HG02759 (cell line): ENCODE results near the gene MTA1.
A peak's percentile ranks its signal among the peaks of the same experiment; 100 is the strongest.

Experiments
- ATAC-seq: cut with Tn5 transposase; IDR thresholded peaks from one replicate; pipeline ENCODE4 v1.9.1; 2021; ENCODE audit warnings: mild to moderate bottlenecking, moderate library complexity; ENCODE audit not compliant: unreplicated experiment

The MTA1 gene

DNA sequence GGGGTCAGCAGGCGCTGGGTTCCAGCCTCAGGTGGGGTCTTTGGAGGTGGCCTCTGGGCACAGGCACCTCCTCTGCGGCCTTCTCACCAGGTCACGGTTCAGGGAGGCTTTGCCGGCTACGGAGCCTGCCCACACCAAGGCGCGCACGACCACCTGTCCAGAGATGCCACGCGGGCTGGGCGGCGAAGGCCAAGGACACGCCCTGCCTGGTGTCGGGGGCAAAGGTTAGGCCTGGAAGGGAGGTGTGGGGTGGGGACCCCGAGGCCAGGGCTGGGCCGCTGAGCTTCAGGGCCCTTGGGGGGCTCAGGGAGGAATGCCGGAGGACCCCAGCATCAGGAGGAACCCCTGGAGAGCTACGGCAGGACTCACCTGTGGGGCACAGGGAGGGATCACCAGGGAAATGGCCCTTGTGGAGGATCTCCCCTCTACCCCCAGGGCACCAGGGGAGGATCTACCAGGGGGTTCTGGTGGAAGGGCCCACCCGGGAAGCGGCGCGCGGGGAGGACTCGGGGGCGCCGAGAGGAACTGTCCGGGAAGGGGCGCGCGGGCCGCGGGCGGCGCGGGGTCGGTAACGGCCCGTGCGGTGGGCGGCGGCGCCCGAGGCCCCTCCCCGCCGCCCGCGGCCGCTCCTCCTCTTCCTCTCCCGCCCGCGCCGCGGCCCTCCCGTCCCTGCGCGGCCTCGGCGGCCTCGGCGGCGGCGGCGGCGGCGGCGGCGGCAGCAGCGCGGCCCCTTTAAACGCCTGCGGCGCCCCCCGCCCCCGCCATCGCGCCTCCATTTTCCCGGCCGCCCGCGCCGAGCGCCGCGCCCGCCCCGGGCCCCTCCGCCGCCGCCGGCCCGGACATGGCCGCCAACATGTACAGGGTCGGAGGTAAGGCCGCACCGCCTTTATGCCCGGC, at the start of gene MTA1:
MTA1 (plus strand) TSS at position 633 of the 897 bp plus-strand sequence; CDS start at position 842, 209 bp downstream.
- peak; percentile 58 for ATAC-seq

DNA sequence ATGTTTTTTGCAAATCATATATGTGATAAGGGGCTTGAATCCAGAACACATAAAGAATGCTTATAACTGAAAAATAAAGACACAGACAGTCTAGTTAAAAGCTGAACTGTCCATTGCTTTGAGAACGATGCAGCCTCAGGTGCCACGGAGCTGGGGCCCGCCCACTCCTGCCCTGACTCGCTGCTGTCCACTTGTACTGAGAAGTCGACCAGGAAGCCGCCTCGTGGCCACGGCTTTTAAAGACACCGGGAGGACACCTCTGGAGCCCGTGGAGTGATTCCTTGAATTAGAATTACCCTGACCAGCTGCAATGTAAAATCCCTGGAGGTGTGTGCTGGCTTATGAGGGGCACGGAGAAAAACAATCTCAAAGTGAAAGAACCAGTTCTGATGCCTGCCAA, 45.2 kb upstream of the MTA1 start:
- no peak for ATAC-seq

DNA sequence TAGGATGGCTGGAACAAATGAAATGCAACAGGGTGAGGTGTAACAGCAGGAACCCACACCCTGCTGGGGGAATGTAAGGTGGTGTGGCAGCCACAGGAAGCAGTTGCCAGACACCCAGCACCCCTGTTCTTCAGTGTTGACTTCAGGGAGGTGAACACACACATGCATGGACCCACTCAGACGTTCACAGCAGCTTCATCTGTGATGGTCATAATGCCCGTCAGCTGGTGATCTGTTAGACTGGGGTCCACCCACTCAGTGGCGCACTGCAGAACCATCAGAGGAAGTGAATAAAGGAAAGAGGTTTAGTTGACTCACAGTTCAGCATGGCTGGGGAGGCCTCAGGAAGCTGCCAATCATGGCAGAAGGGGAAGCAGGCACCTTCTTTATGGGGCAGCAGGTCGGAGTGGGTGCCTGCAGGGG, 44.0 kb upstream of the MTA1 start:
- ATAC-seq = no peak

DNA sequence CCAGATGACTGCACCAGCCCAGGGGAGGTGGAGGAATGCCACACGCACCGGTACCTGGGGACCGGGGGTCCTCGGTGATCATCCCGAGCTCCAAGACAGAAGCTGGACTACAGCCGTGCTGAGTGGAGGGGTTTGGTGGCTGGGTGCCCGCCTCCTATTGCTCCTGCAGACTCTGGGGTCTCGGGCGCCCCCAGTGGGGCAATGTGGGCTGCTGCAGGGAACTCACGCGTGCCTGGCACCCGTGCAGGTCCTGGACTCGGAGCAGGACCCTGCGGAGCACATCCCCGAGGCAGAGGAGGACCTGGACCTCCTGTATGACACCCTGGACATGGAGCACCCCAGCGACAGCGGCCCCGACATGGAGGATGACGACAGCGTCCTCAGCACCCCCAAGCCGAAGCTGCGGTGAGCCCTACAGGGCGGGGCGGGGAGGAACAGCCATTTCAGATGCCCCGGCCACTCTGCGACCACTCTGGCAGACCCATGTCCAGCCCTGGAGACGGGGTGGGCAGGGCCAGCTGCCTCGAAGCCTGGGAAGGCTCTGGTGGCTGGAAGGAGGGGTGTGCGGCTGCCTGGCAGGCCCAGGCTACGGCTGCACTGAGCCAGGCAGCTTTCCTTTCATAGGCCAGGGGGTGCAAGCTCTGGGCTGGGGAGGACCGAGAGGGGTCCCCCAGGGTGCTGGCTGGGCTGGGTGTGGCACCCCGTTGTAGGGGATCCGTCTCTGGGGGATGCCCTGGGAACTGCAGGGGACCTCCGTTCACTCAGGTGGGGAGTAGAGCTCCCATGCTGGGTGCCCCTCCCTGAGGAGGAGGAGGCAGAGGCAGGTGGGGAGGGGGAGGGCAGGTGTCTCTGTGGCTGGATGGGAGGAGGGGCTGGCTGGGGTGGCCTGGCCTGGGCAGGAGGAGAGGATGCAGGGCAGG, 42.8 kb upstream of the MTA1 start:
- no peak for ATAC-seq

DNA sequence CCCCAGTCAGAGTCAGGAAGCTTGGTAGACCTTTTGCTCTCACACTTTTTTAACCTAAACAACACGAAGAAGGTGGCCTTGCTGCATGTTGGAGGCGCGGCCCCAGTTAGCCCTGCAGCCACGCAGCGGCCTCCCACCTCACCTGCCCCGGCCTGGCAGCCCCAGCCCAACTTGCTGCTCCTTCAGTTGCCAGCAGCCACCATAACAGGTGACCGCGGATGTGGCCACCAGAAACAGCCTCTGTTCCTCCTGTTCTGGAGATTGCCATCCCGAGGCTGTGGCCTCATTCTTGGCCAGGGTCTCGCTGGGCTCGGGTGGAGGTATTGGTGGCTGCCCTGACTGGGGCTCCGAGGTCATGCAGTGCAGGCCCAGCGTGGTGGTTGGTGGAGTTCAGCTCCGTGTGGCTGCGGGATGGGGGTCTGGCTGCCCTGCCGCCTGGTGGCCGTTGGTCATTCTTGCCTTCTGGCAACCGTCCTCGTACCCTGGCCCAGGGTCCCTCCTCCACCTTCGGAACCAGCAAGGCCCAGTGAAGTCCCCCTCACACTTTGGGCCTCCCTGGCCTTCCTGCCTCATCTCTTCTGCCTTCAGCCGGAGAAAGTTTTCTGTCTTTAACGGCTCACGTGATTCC, 42.0 kb upstream of the MTA1 start:
- no peak for ATAC-seq

DNA sequence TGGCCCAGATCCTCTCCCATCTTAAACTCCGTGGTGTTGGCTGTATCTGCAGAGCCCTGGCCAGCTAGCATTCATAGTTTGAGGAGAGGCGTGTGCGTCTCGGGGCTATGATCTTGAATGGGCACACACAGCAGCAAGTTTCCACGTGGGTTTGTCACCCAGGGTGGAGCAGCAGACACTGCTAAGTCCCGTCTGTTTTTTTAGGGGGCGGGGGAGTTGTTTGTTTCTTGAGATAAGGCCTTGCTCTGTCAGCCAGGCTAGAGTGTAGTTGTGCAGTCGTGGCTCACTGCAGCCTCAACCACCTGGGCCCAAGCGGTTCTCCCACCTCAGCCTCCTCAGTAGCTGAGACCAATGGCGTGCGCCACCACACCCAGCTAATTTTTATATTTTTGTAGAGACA, 41.4 kb upstream of the MTA1 start:
- no peak for ATAC-seq

DNA sequence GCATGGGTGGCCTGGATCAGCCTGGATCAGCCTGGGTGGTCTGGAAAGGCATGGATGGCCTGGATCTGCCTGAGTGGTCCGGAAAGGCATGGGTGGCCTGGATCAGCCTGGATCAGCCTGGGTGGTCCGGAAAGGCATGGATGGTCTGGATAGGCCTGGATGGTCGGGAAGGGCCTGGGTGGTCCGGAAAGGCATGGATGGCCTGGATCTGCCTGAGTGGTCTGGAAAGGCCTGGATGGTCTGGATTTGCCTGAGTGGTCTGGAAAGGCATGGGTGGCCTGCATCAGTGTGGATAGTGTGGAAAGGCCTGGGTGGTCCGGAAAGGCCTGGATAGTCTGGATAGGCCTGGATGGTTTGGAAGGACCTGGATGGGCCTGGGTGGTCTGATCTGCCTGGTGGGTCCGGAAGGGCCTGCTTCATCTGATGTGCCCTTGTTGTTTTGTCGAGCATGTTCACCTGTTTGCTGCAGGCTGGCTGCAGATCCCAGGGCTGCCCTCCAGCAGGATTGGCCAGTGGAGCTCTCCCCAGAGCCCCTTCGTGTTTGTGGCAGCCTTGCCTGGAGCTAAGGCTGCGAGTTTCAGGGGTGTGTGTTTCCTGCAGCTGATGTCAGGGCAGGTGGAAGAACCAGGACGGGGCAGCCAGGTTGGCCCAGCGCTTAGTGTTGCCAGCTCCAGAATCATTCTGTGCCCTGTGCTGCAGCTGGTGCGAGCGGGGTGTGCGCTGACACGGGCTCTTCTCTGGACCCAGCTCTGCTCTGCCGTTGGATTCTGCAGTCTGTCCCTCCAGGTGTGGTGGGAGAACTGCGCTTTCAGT, 40.5 kb upstream of the MTA1 start:
- ATAC-seq = no peak

DNA sequence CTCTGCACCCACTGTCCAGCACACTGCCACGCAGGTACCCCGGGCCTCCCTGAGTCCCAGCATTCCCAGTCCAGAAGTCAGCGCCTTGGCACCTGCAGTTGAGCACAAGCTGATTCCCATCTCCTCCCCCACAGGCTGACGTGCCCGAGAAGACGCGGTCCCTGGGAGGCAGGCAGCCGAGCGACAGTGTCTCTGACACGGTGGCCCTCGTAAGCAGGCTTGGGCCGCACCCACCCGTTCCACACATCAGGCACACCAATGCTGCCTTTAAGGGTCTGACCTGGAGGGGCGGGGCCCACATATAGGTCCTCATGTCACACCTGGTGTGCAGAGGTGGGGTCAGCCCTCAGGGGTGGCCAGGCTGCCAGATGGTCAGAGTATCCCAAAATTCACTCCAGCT, 39.7 kb upstream of the MTA1 start:
- ATAC-seq = no peak

DNA sequence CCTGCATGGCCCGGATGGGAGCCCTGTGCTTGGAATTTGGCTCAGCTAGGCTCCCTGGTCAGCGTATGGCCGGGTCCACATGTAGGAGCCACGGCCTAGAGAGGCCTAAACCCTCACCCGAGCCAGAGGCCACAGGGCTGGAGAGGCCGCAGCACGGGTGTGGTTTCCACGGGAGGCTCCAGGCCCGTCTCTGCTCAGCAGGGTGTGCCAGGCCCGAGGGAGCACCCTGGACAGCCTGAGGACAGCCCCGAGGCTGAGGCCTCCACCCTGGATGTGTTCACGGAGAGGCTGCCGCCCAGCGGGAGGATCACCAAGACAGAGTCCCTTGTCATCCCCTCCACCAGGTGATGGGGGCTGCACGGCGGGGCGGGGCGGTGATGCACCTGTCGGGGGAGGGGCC, 38.9 kb upstream of the MTA1 start:
- ATAC-seq = no peak

DNA sequence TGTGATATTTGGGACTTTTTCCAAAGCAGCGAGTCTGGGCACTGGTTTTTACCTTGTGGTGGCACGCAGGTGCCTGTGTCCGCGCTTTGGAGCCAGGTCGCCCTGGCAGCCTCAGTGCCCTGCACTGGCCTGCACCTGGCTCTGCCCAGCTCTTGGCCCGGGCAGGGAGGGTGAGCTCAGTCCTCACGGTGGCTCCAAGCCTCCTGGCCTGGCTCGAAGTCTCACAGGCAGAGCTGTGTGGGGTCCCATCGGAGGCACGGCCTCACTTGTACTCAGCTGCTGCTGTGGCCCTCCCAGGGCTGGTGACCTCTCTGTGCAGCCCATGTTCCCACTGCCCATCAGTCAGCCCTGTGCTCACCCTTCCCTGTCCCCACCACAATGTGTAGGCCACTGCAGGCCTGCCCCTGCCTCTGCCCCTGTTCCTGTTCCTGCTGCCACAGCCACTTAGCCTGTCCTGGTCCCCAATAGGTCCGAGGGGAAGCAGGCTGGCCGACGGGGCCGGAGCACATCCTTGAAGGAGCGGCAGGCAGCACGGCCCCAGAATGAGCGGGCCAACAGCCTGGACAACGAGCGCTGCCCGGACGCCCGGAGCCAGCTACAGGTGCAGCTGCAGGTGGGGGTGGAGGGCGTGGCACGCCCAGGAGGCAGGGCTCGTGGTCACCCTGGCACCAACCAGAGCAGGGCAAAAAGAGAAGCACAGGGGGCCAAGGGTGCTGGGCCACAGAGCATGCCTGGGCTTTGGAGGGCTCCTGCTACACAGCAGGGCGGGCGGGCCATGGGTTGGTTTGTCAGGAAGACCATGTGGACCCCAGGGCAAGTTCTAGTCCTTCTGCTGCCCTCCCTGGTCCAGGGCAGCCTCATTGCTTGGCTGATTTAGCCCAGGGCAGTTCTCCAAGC, 37.9 kb upstream of the MTA1 start:
- ATAC-seq = no peak

DNA sequence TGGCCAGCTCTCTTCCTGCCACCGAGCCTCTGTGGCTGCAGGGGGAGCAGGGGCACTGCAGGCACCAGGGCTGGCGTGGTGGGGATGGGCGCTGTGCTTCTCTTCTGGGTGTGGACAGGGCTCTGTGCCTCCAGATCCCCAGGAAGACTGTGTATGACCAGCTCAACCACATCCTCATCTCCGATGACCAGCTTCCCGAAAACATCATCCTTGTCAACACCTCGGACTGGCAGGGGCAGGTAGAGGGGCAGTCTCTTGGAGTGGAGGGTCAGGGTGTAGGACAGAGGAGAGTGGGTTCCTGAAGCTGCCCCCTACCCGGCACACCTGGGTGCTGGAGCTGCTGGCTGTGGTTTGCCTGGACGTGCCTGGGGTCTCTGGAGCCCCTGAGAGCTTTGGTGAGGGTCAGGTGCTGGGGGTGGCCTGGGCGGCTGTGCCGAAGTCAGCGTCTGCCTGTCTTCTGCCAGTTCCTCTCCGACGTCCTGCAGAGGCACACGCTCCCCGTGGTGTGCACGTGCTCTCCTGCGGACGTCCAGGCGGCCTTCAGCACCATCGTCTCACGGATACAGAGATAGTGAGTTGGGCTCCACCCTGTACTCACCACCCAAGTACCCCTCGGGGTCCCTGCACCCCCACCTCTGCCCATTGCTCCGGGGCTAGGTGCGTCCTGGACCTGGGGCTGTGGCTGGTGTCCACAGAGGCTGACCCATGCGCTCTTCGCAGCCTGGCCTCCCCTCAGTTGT, 37.1 kb upstream of the MTA1 start:
- no peak for ATAC-seq

DNA sequence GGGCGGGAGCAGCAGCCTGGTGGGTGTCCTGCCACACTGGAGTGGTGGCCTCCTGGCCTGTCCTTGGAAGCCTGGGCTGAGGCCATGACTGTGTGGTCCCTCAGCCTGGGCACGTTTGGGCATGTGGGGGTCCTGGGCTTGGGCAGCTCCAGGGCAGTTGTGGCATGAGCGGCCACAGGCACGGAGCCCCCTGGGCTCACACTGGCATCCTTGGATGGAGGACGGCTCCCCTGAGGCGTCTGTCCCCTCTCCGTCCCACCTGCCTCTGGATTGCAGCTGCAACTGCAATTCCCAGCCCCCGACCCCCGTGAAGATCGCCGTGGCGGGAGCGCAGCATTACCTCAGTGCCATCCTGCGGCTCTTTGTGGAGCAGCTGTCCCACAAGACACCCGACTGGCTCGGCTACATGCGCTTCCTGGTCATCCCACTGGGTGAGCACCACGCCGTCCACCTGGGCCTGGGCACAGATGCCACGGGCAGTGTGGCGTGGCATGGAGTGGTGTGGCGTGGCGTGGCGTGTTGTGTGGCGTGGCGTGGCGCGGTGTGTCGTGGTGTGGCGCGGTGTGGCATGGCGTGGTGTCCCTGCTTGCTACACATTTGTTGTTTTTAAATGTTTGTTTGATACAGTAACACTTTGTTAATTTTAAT, 36.4 kb upstream of the MTA1 start:
- no peak for ATAC-seq

DNA sequence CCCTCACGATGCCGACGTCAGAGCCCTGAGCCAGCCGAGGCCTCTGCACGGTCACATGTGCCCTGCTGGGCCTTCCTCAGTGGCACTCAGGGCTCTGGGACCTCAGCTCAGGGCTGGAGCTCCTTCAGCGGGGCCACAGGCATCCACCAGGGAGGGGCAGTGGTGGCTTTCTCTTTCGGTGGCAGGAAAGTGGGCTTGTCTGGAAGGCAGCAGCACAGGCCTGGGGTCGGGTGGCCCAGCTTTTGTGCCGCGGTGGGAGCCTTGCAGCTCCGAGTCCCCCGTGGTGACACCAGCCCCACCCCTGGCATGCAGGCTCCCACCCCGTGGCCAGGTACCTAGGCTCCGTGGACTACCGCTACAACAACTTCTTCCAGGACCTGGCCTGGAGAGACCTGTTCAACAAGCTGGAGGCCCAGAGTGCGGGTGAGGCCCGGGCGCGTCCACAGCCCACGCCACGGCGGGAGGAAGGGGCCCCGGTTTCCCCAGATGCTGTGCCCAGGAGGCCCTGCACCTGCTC, 35.5 kb upstream of the MTA1 start:
- no peak for ATAC-seq

DNA sequence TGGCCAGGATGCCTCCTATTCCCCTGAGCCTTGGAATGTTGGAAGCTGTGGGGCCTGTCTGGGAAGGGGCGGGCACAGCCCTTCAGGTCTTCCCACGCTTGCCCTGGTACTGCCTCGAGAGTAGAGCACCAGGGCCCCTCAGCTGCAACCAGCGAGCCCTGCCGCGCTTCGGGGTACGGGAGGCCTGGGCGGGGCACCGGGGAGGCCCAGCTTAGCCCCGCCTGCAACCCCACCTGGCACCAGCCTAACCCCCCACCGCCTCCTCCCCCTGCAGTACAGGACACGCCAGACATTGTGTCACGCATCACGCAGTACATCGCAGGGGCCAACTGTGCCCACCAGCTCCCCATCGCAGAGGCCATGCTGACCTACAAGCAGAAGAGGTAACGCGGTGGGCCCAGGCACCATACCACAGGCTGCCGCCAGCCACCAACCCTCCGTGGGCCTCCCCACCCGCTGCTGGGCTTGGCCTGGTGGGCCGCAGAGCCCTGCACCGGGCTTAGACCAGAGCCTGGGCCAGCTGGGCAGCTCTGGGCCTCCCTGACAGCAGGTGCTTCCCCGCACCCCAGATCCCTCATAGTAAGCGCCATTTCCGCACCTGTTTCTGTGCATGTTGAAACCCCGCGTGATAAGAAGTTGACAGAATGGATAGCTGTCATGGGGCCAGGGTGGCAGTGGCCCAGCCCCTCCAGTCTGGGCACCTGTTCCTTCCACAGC, 34.9 kb upstream of the MTA1 start:
- ATAC-seq = no peak

DNA sequence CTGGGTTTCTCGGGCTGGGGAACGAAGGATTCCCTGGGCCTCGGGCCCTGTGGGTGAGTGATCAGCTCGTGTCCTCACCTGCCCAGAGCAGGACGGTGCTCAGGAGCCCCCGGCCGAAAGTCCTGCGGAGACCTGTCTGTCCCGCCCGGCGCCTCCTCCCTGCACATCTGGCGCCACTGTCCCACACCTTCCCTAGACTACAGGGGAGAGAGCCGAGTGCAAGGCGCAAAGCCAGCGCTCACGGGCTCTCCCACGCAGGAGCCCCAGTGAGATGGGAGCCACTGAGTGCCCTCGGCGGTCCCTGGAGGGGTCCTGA, 34.3 kb upstream of the MTA1 start:
- no peak for ATAC-seq

DNA sequence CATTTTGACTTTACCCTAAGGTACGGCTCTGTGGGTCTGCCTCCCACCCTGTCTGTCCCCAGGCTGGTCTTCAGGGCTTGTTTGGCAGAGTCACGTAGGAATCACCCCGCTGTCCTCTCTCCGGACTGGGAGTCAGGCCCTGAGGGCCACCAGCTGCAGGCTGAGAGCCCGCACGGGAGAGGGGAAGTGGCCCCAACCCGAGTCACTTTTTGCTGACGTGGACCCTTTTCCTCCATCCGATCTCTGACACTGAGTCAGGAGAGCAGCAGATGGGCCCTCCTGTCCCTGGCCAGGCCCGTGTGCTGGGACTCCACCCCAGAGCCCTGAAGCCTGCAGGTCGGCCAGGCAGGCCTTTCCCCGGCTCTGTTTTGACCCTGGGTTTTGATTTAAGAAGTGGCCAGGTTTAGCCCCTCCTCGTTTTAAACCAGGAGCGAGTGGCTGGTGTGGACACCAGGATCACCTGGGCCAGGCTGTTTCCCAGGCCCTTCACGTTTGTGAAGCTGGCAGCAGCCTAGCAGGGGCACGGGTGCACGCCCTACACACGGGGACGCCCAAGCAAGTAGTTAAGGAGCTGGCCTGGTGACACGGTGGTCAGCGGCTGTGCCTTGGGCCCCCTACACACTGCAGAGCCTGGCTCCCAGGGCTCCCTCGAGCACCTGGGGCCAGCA, 33.8 kb upstream of the MTA1 start:
- no peak for ATAC-seq
